CD4-positive, alpha-beta T cell (primary cell): ENCODE results near the gene SIM2. TPM values are rescaled to one million over a fixed set of nuclear protein-coding genes. Genes with fewer than 3 reads are reported as not detected.

Experiments
- ATAC-seq: fragments of 200-7000 bp; cut with Tn5 transposase; one replicate; pipeline ENCODE4 v1.10.0; 2022; ENCODE audit warnings: mild to moderate bottlenecking; ENCODE audit not compliant: poor library complexity
- CTCF ChIA-PET: fragments of 350-600 bp; sonication (Branson Sonifier 250); formaldehyde crosslinking; loops from one replicate; lab custom pipeline; 2021; ENCODE audit warnings: antibody characterized with exemption, inconsistent platforms; lab: Charles Lee
- POLR2A ChIA-PET: fragments of 350-600 bp; sonication (Branson Sonifier 250); formaldehyde crosslinking; loops from one replicate; lab custom pipeline; 2021; ENCODE audit warnings: antibody characterized with exemption, inconsistent platforms; lab: Charles Lee
- DNase-seq, 14 experiments: peaks; one replicate each; pipeline ENCODE4 v3.0.0-alpha.2; 2013 to 2020; ENCODE audit warnings: mixed read lengths in 2 of 14
- H3K27ac ChIP-seq, 2 donors: one replicate each; pipeline versions ENCODE4 v1.5.1 to v1.7.0; 2013; ENCODE audit warnings: low read length in 2 of 2, low read depth in 1 of 2, mild to moderate bottlenecking in 1 of 2
- H3K27me3 ChIP-seq, 2 experiments: 1 replicate in 1 of 2; 2 replicates in 1 of 2; pipeline versions ENCODE4 v1.6.1 to v1.7.0; 2013; ENCODE audit warnings: low read length in 2 of 2, control low read depth in 1 of 2, mild to moderate bottlenecking in 1 of 2, moderate library complexity in 1 of 2; ENCODE audit not compliant: insufficient read depth in 2 of 2, control insufficient read depth in 1 of 2
- H3K36me3 ChIP-seq: one replicate; pipeline ENCODE4 v1.6.1; 2013; ENCODE audit warnings: low read length, control low read depth; ENCODE audit not compliant: insufficient read depth
- H3K4me1 ChIP-seq: one replicate; pipeline ENCODE4 v1.6.1; 2013; ENCODE audit warnings: low read length, control low read depth; ENCODE audit not compliant: insufficient read depth
- H3K4me3 ChIP-seq: one replicate; pipeline ENCODE4 v1.5.1; 2013; ENCODE audit warnings: mild to moderate bottlenecking, low read length, moderate library complexity
- H3K9me3 ChIP-seq, 2 experiments: 1 replicate in 1 of 2; 2 replicates in 1 of 2; pipeline versions ENCODE4 v1.6.1 to v1.7.0; 2013; ENCODE audit warnings: low read length in 2 of 2, mild to moderate bottlenecking in 2 of 2, control low read depth in 1 of 2, moderate library complexity in 1 of 2; ENCODE audit not compliant: control insufficient read depth in 1 of 2, insufficient read depth in 1 of 2
- H3K27ac Mint-ChIP-seq: one replicate; pipeline ENCODE4 v1.8.0; 2020; ENCODE audit warnings: mixed read lengths
- H3K27me3 Mint-ChIP-seq: one replicate; pipeline ENCODE4 v1.8.0; 2021; ENCODE audit warnings: mixed read lengths
- H3K36me3 Mint-ChIP-seq: one replicate; pipeline ENCODE4 v1.8.0; 2021; ENCODE audit warnings: low read depth, mixed read lengths
- H3K4me1 Mint-ChIP-seq: one replicate; pipeline ENCODE4 v1.8.0; 2021; ENCODE audit warnings: low read depth, mixed read lengths
- H3K4me3 Mint-ChIP-seq: one replicate; pipeline ENCODE4 v1.8.0; 2020; ENCODE audit warnings: mild to moderate bottlenecking, mixed read lengths
- H3K9me3 Mint-ChIP-seq: one replicate; pipeline ENCODE4 v1.8.0; 2020; ENCODE audit warnings: mixed read lengths
- intact Hi-C, 2 experiments: fragments of 100-400 bp; cut with DNase I in 1 of 2; cut with micrococcal nuclease in 1 of 2; formaldehyde crosslinking; loops; one replicate each; pipeline versions ENCODE4 v1.15.1 to v1.9.0; 2023 to 2025; cut with DNase I, micrococcal nuclease
- total RNA-seq, 174 experiments: library from RNA in 2 of 174; stranded (reverse) in 2 of 174; gene quantifications; one replicate each; pipeline ENCODE4 v1.2.3 and lab custom pipeline; 2021 to 2026
- TF ChIP-seq, protein P1 (sequence below): fragments of 200-600 bp; IDR thresholded peaks from one replicate; pipeline ENCODE4 v1.8.0; 2022; ENCODE audit warnings: antibody characterized with exemption, mild to moderate bottlenecking

The SIM2 gene
- total RNA-seq, 2 experiments from 2014 or later: not detected

DNA sequence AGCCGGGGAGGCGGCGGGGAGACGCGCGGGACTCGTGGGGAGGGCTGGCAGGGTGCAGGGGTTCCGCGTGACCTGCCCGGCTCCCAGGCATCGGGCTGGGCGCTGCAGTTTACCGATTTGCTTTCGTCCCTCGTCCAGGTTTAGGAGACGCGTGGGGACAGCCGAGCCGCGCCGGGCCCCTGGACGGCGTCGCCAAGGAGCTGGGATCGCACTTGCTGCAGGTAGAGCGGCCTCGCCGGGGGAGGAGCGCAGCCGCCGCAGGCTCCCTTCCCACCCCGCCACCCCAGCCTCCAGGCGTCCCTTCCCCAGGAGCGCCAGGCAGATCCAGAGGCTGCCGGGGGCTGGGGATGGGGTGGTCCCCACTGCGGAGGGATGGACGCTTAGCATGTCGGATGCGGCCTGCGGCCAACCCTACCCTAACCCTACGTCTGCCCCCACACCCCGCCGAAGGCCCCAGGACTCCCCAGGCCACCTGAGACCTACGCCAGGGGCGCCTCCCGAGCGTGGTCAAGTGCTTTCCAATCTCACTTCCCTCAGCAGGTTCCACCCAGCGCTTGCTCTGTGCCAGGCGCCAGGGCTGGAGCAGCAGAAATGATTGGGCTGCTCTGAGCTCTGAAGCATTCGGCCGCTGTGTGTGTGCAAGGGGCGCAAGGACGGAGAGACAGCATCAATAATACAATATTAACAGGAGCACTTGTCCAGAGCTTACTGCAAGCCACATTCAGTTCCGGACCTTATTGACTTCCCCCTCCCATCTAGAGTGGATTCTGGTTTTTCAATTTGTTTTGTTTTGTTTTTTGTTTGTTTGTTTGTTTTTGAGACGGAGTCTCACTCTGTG, 10.3 kb downstream of the SIM2 start:
- CTCF ChIA-PET: no interaction called here
- Histone ChIP-seq H3K9me3 (peaks cover 0 to 35% of the 10 kb centered on the region in 2 experiments), H3K4me3 (no peak overlapping the region), H3K27me3 (peaks cover 75 to 100% of the 10 kb centered on the region in 2 experiments), H3K36me3 (no peaks in the 10 kb centered on the region), H3K4me1 (peaks cover 58% of the 10 kb centered on the region), H3K27ac (no peak overlapping the region)
- Mint-ChIP-seq H3K4me1 (peaks cover 41% of the 10 kb centered on the region), H3K4me3 (peak overlapping the region; percentile 34), H3K27me3 (peaks cover 86% of the 10 kb centered on the region), H3K9me3 (no peaks in the 10 kb centered on the region), H3K36me3 (no peaks in the 10 kb centered on the region), H3K27ac (no peak overlapping the region)
- intact Hi-C loops: no loop called here
- TF ChIP-seq, protein P1, sequence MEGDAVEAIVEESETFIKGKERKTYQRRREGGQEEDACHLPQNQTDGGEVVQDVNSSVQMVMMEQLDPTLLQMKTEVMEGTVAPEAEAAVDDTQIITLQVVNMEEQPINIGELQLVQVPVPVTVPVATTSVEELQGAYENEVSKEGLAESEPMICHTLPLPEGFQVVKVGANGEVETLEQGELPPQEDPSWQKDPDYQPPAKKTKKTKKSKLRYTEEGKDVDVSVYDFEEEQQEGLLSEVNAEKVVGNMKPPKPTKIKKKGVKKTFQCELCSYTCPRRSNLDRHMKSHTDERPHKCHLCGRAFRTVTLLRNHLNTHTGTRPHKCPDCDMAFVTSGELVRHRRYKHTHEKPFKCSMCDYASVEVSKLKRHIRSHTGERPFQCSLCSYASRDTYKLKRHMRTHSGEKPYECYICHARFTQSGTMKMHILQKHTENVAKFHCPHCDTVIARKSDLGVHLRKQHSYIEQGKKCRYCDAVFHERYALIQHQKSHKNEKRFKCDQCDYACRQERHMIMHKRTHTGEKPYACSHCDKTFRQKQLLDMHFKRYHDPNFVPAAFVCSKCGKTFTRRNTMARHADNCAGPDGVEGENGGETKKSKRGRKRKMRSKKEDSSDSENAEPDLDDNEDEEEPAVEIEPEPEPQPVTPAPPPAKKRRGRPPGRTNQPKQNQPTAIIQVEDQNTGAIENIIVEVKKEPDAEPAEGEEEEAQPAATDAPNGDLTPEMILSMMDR: no peak
- POLR2A ChIA-PET: no interaction called here
- peak in 1 of 14 experiments; percentile 12 for DNase-seq
- no peak for ATAC-seq

DNA sequence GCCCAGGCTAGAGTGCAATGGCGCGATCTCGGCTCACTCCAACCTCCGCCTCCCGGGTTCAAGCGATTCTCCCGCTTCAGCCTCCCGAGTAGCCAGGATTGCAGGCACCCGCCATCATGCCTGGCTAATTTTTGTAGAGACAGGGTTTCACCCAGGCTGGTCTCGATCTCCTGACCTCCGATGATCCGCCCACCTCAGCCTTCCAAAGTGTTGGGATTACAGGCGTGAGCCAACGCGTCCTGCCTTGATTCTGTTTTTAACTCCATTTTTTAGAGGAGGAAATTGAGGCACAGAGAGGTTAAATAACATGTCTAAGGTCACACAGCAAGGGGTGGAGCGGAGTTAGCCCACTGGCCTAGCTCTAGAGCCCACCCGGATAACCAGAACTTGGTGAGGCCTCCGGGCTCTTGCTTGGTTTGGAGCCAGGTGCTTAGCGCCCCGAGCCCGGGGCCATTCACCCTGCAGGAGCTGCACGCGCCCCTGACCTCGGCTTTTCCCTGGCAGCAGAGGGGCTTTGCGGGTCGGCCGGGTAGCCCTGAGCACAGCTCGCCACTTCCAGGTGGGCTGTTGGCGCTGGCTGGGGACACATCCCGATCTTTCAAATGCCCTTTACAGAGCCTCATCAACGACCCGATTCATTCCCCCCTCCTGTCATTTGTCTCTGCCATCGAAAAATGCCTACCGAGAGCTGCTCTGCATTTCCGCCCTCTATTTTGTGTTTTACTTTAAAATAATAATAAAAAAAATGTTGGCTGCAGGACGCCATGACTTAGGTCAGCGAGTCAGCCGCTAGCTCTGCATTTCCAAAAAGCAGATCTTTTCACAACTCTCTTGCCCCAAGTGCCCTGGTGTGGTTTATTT, 11.2 kb downstream of the SIM2 start:
- no peaks in the 10 kb centered on the region for H3K36me3 Mint-ChIP-seq
- H3K4me3 Mint-ChIP-seq: peak overlapping the region; percentile 7
- TF ChIP-seq, protein P1: no peak
- H3K27me3 Mint-ChIP-seq: peaks cover 90% of the 10 kb centered on the region
- H3K27ac ChIP-seq: no peak overlapping the region
- no peaks in the 10 kb centered on the region for H3K36me3 ChIP-seq
- peaks cover 71 to 100% of the 10 kb centered on the region in 2 experiments for H3K27me3 ChIP-seq
- no peak overlapping the region for H3K27ac Mint-ChIP-seq
- intact Hi-C loops: no loop called here
- no peak overlapping the region for H3K4me3 ChIP-seq
- ATAC-seq: no peak
- H3K4me1 ChIP-seq: peaks cover 50% of the 10 kb centered on the region
- H3K4me1 Mint-ChIP-seq: peaks cover 36% of the 10 kb centered on the region
- DNase-seq: peak in 1 of 14 experiments; percentile 21
- H3K9me3 Mint-ChIP-seq: no peaks in the 10 kb centered on the region
- peaks cover 0 to 27% of the 10 kb centered on the region in 2 experiments for H3K9me3 ChIP-seq
- ChIA-PET POLR2A (no interaction called here), CTCF (no interaction called here)

DNA sequence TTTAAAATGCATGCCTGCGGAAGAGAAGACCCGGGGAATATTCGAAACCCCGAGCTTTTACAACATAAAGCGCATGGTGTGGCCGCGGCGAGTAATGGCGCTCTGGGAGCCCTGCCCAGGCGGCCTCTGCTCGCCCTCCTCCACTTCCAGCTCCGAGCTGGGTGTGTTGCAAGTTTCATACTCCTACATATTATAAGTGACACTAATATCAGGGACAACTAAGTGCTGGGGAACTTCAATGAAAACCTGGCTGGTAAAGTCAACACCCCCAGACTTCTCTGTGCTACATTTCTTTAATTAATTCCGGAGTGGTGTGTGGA, 11.8 kb downstream of the SIM2 start:
- Histone ChIP-seq H3K36me3 (no peaks in the 10 kb centered on the region), H3K9me3 (peaks cover 0 to 22% of the 10 kb centered on the region in 2 experiments), H3K4me3 (no peak overlapping the region), H3K4me1 (peaks cover 44% of the 10 kb centered on the region), H3K27ac (no peak overlapping the region), H3K27me3 (peaks cover 65 to 99% of the 10 kb centered on the region in 2 experiments)
- H3K27ac Mint-ChIP-seq: no peak overlapping the region
- H3K4me3 Mint-ChIP-seq: no peak overlapping the region
- H3K4me1 Mint-ChIP-seq: peaks cover 32% of the 10 kb centered on the region
- ATAC-seq: no peak
- peaks cover 89% of the 10 kb centered on the region for H3K27me3 Mint-ChIP-seq
- intact Hi-C loops: no loop called here
- ChIA-PET POLR2A (no interaction called here), CTCF (no interaction called here)
- H3K36me3 Mint-ChIP-seq: no peaks in the 10 kb centered on the region
- TF ChIP-seq, protein P1: no peak
- DNase-seq: peak in 1 of 14 experiments; percentile 12
- H3K9me3 Mint-ChIP-seq: no peaks in the 10 kb centered on the region
